Posterior vena cava (tissue), 2 donors: ENCODE results near the gene CSTF2T. TPM values are rescaled to one million over a fixed set of nuclear protein-coding genes. Genes with fewer than 3 reads are reported as not detected.
"Not testable (repeated sequence)": the region's sequence is repeated elsewhere in the genome, so short reads cannot be mapped to it uniquely, and the experiment has no call there.

Experiments used
- DNase-seq: peaks from one replicate; pipeline ENCODE4 v3.0.0-alpha.2; 2020; ENCODE audit warnings: low spot score
- intact Hi-C, 2 donors: fragments of 100-400 bp; cut with DNase I; formaldehyde crosslinking; loops; one replicate each; pipeline versions ENCODE4 v1.14.1 to v1.14.2; 2022 to 2023
- total RNA-seq, 2 donors: library from RNA; stranded (reverse); fragmentation: NEBNext Ultra II Directional; extraction: Animal tissue kit (Norgen Biotek cat#: 25700); gene quantifications; one replicate each; pipeline ENCODE4 v1.2.1, GENCODE V29; 2021
- donor health status: DM: yes; HTN: yes; CAD: no.
- donor health status: DM: yes; HTN: yes; CAD: no.

Gene CSTF2T
- total RNA-seq, 2 donors from 2014 or later: 17.2 to 21.1 TPM

DNA sequence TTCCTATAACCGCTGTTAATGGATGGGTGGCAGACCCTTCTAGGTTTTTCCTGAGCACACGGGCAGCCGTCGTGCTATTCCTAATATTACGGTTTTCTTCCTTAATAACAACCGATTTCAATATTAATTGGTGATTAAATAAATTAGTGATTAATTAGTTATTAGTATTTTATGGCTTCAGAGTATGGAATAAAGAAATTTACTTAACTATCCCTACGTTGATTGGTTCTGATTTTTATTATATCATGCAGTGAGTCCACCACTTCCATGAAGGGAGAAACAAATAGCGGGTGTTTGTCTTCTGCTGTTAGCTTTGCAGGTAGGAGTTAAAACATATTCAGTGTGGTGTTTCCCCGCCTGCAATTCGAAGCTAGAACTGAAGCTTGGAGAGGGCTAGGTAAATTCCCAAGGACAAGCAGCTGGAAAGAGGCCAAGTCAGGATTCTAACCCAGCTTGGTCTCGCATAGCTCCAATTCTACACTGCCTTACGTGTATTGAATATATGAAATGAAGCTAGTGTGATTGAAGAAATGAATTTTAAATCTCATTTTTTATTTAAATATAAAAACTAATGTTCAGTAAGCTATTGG is 928 bp upstream of the CSTF2T start:
- intact Hi-C loops: no loop called here
- DNase-seq: no peak

DNA sequence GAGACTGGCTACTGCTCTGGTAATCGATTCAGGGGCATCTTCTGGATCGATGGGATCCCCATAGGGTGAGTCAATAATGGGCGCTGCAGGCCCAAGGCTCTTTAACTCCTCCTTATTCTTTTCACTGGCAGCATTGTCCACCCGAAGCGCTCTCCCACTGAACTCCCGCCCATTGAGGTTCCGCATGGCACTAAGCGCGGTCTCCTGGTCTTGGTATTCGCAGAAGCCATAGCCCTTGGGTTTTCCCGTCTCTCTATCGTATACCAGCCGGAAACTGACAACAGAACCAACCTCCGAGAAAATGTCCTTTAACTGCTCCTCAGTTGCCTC is 285 bp downstream of the CSTF2T start:
- intact Hi-C loops: no loop called here
- DNase-seq: no peak

DNA sequence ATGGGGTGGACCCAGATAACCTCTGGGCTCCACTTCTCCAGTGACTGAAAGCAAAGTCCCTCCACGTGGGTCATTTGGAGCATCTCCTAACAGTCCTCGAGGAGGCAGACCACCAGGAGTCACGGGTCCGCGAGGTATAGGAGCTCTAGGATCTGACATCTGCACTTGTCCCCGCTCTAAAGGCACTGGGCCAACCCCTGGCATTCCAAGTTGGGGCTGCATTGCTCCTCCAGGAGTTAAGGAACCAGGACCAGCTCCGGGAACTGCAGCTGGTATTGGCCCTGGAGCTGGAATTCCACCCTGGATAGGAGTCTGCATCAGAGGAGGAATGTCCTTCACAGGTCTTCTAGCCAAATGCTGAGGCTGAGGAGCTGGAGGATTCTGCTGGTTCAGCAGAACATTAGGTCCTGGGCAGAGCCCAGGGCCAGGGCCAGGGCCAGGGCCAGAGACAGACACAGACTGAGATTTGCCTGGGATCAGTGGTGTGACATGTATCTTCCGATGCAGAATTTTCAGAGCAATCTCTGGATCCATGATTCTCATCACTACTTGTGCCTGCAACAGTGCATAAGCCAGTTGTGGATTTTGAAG is 827 bp downstream of the CSTF2T start:
- DNase-seq: no peak
- intact Hi-C loops: no loop called here

DNA sequence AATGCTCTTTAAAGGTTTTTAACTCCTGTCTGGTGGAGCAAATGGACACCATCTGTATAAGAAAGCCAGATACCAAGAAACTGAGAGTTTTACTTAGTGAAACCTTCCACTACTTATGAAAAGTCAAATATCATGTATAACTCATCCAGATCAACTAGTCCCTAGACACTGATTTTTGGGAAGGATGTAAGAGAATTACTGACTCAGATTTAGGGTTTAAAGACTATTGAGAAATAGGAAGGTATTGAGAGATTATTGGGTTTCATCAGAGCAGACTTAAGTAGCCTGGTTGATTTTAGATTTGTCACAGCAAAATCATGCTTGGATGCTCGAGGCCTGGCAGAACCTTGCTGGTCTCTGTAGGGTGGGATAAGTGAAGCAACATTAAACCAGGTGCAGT is 3.1 kb downstream of the CSTF2T start:
- DNase-seq: no peak
- intact Hi-C loops: no loop called here

DNA sequence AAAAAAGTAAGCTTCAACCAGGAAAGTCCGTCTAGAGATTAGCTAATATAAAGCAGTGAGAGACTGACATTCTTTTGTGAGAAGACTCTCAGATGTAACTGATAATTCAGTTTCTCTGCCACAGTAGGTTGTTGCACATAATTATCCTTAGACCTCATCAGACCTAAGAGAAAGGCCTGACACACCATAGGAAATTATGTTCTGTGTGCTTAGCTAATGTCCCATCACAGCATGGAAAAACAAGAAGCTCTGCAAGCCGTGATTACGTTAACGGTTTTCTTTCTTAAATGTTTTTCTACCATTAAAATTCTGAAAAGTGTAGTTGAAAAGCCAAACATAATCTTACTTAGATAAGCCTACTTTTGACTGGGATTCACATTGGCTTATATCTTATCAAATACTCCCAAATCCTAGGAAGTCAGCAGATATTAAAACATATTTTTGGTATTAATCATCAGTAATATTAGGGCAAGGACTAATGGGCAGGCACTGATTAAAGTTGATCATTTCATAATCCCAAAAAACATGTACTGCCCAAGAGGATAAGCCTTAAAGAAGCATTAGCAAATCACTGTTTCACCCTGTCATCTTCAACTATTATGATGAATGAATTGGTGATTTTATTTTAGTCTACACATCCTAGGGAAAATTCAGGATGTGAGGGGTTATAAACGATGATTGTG is 5.2 kb downstream of the CSTF2T start:
- no peak for DNase-seq
- intact Hi-C loops: no loop called here

DNA sequence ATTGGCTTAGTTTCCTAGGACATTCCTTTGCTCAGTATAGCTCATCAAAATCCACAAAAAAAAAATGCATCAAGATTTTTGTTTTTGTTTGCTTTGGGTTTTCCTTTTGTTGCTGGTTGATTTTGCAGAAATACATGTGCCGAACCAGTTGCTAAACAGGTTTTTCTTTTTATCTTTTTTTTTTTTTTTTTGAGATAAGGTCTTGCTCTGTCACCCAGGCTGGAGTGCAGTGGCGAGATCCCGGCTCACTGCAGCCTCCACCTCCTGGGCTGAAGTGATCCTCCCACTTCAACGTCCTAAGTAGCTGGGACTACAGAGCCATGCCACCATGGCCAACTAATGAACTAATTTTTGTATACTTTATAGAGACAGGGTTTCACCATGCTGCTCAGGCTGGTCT is 8.3 kb downstream of the CSTF2T start:
- no peak for DNase-seq
- intact Hi-C loops: no loop called here

DNA sequence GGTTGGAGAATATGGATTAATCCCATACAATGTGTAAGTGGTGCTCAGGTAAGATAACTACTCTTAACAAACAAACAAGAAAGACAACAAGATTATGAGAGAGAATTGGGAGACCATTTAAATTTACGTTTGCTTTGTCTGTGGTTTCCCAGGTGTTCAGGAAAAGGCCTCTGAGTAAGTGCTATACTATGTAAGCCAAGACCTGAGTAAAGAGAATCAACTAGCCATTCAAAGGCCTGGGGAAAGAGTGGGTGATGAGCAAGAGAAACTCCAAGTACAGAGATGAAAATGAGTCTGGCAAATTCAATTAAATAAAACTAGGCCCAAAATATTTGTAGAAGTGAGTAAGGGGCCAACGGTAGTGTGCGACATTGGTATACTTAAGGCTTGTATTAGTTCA is 9.9 kb downstream of the CSTF2T start:
- intact Hi-C loops: no loop called here

DNA sequence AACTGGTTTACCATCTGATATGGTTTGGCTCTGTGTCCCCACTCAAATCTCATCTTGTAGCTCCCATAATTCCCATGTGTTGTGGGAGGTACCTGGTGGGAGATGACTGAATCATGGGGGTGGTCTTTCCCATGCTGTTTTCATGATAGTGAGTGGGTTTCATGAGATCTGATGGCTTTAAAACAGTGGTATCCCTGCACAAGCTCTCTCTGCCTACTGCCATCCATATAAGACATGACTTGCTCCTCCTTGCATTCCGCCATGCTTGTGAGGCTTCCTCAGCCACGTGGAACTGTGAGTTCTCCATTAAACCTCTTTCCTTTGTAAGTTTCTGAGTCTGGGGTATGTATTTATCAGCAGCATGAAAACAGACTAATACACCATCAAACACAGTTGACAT is 10.6 kb downstream of the CSTF2T start:
- DNase-seq, intact Hi-C loops: not testable (repeated sequence)

More for the DNA sequence above, 9.9 kb downstream of the CSTF2T start:
- DNase-seq: no peak

DNA sequence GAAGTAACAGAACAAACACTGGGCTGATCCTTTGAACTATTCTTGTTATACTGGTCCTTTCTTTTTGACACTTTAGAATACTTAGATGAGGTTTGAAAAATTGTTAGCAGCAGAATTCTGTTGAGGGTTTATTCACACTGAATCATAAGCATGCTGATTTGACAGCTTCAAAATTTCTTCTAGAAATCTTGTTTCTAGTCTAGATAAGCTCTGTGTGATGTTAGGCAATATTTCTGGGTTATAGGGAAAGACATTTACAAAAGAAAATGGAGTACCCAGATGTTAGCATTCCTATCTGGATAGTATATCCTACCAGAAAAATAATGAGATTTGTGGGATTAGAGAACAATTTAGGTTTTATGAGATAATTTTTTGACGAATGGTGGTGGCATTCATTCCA is 12.1 kb downstream of the CSTF2T start:
- intact Hi-C loops: no loop called here
- no peak for DNase-seq

DNA sequence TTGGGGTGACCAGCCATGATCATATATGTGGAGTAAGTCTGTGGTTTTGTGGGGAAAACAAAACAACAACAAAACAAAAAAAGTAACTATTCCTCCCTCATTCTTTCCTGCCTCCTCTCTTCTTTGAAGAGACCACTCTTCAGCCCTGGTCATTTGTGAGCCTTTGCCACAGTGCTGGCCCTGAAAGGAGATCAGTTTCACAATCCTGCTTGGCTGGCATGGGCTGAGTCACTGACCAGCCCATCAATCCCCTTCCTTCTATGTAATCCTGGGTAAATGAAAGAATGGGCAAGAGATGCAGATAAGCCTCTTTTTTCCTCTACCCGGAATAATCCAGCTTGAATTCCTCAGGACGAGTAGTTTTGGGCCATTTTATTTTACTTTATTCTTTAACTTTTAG is 13.6 kb downstream of the CSTF2T start:
- intact Hi-C loops: no loop called here
- DNase-seq: no peak

DNA sequence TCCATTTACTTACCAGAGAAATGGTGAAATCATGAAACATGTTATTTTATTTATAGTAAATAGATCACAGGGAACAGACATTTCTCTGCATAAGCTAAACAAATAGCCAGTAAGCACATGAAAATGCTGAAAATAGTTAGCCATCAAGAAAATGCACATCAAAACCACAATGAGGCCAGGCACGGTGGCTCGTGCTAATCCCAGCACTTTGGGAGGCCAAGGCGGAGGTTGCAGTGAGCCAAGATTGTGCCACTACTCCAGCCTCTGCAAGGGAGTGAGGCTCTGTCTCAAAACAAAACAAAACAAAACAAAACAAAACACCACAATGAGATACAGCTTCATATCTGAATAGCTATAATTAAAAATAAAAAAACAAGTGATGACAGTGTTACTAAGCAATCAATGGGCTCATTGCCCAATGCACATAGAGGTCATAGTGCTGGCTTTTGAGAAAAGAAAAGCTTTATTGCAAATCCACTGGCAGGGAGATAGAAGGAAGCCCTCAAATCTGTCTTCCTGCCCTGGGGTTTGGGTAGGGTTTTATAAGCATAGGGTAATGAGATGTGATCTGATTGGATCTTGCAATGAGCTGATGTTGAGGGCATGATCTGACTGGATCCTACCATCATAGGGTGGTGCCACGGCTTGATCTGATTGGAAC is 16.2 kb downstream of the CSTF2T start:
- intact Hi-C loops: no loop called here
- DNase-seq: no peak

DNA sequence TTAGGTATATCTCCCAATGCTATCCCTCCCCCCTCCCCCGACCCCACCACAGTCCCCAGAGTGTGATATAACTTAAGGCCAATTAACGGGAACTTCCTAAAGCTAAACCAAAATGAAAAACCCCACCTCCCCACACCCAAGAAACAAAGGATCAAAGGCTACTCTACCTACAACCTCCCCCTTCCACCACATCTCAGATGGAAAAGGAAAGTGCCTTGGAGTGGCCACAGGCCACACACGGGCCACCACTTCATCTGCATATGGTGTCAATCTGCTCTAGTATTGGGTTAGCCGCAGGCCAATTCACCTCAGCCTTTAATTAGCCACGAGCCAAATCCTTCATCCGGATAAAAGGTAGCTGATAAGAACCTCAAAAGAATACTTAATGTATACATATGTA is 19.6 kb downstream of the CSTF2T start:
- no peak for DNase-seq
- intact Hi-C loops: no loop called here

DNA sequence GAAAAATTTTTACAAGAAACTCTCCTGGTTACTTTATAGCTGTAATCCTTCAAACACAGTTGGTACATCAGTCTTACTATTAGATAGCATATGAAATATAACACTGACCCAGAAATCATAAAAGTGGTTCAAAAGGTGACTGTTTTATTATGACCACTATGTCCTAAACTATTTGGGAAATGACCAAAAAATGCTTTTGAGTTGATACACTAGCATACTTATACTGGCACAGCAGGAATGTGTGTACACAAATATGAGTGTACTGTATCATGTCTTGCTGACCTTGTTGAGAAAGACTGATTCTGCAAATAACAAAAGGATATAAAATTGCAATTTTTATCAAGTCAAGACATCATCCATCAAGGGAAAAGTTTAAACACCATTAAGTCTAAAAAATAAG is 24.3 kb downstream of the CSTF2T start:
- intact Hi-C loops: no loop called here
- no peak for DNase-seq

DNA sequence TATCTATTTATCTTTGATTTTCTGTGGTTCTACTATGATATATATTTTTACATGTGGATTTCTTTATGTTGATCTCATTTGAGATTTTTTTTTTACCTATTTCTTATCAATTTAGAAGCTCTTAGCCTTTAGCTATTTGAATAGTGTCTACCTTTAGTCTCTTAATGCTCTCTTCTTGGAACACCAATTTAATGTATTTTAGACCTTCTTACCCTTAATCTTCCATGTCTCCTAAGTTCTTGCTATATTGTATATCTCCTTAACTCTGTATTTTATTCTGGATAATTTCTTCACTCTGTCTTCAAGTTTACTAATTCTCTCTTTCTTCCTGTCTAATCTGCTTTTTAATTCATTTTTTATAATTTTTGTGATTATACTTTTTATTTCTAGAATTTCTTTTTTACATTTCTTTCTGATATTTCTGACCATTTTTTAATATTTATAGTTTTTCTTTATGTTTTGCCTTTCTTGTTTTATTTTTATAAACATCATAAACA is 27.3 kb downstream of the CSTF2T start:
- no peak for DNase-seq
- intact Hi-C loops: no loop called here

DNA sequence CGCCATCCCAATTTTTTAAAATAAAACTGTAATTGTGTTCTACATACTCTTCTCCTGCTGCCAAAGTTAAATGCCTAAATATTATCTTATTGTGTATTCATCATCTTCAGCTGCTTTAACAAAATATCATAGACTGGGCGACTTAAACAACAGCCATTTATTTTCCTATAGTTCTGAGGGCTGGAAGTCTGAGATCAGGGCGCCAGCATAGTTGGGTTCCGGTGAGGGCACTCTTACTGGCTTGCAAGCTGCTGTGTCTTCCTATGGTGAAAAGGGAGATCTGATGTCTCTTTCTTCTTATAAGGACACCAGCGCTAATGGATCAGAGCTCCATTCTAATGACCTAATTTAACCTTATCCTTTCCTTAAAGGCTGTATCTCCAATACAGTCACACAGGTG is 30.4 kb downstream of the CSTF2T start:
- intact Hi-C loops: no loop called here
- DNase-seq: no peak

DNA sequence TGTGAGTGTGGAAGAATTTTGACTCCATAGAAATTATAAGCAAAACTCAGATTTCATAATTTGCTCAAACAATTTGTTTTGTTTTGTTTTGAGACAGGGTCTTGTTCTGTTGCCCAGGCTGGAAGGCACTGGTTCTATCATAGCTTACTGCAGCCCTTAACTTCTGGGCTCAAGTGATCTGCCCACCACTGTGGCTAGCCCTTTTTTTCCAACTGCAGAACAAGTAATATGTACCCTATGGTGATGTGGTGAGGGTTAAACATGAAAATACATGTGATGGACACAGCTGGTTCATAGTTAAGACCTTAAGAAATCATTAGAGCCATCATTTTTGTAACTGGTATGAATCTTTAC is 31.1 kb downstream of the CSTF2T start:
- intact Hi-C loops: no loop called here
- DNase-seq: no peak

DNA sequence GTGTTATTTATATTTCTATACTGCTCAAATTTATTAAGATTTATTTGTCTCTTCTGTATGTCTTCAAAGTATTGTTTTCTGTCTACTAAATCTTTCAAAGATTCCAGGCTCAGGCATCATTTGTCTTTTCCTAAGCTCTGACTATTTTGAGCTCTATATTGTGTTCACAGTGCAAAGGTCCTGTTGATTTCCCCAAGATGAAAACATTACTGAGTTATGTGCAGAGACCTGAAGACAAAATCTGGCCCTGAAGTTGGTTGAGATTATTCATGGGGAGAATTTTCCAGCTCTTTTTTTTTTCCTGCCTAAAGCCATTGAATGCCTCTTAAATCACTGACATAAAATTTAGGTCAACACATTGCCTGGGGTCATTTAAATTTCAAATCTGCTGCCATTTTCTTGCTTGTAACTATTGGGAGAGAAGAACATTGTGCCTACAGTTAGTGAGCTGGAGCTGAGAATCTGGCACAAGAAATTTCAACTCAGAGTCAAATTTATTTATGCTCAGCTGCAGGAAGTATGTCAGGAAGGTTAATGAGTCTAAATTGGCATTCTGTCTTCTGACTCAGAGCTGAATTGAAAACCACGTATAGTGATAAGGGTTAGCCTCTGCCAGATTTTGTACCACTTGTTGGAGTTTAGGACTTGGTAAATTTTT is 31.6 kb downstream of the CSTF2T start:
- DNase-seq: no peak
- intact Hi-C loops: no loop called here

DNA sequence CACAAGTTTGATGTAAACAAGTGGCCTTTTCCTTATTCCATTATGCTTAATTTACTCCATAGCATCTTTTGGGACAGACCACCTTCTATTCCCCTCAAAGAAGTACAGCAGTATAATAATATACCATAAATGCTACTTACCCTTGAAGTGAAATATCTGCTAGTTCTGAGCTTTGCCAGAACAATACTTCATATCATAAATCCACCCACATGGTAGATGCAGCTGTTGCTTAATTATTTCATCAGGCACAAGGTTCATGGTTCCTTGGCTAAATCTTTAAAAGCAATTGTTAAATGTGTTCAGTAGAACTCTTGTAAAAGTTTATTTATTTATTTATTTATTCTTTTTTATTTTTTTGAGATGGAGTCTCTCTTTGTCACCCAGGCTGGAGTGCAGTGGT is 32.9 kb downstream of the CSTF2T start:
- no peak for DNase-seq
- intact Hi-C loops: no loop called here

DNA sequence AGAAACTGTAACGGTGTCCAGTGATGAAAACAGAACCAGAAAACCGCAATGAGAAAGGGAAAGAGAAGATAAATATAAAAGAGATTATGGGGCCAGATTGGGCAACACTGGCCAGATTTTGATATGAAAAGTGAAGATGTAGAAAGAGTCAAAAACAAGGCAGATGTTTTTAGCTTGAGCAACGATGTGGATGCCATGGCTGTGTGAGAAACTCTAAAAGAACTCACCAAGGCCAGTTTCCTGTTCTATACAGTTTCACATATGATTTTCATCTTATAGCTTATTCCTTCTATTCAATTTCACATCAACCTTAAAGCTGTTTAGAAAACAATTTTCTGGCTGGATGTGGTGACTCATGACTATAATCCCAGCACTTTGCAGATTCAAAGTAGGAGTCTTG is 36.3 kb downstream of the CSTF2T start:
- intact Hi-C loops: no loop called here
- no peak for DNase-seq

DNA sequence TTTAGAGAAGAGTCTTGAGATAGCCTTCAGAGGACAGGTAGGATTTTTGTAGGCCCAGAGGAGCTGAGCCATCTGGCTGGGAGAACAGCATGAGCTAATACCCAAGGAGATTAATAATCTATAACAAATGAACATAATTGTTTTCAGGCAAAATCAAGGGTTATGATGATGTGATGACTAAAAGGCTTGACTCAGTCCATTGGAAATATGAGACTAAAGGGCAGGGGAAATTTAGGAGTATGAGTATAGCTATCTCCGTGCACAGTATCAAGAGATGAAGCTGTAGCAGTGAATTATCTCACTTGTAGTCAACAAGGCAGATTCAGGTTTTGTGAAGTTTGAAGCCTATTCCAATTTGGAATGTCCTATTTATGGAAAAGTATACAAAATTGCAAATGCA is 40.1 kb downstream of the CSTF2T start:
- DNase-seq: no peak
- intact Hi-C loops: no loop called here
